ENCODE data around the gene TDP2. TPM values are rescaled to one million over a fixed set of nuclear protein-coding genes. Genes with fewer than 3 reads are reported as not detected.
"Not testable (repeated sequence)": the region's sequence is repeated elsewhere in the genome, so short reads cannot be mapped to it uniquely, and the experiment has no call there.

Gene TDP2
- total RNA-seq, 2 donors from 2014 or later = 151 to 362 TPM

- no peak for DNase-seq
- intact Hi-C loops (cut with DNase I, micrococcal nuclease) = no loop called here
Measured at GRCh38 chr6:24686946-24687345, 20.2 kb upstream of the TDP2 start.

GRCh38 chr6:24686408-24686807 lies 19.7 kb upstream of the TDP2 start:
- ATAC-seq (no peak), DNase-seq (no peak)
- intact Hi-C loops (cut with DNase I, micrococcal nuclease) = no loop called here

More at GRCh38 chr6:24686946-24687345, 20.2 kb upstream of the TDP2 start:
- ATAC-seq = no peak

GRCh38 chr6:24683297-24684296 lies 16.9 kb upstream of the TDP2 start:
- no peak for DNase-seq
- intact Hi-C loops (cut with DNase I, micrococcal nuclease) = no loop called here
- ATAC-seq = no peak

GRCh38 chr6:24680582-24680981 lies 13.9 kb upstream of the TDP2 start:
- DNase-seq (no peak), ATAC-seq (no peak)
- intact Hi-C loops (cut with DNase I, micrococcal nuclease) = no loop called here

- DNase-seq; ATAC-seq; intact Hi-C loops (cut with DNase I, micrococcal nuclease): not testable (repeated sequence)
Measured at GRCh38 chr6:24678792-24679352, 12.2 kb upstream of the TDP2 start.

- ATAC-seq = no peak
- no peak for DNase-seq
- intact Hi-C loops (cut with DNase I, micrococcal nuclease) = no loop called here
Measured at GRCh38 chr6:24673625-24674024, 6.9 kb upstream of the TDP2 start.

- ATAC-seq (no peak), DNase-seq (no peak)
- intact Hi-C loops (cut with DNase I, micrococcal nuclease) = no loop called here
Measured at GRCh38 chr6:24672620-24673182, 6.0 kb upstream of the TDP2 start.

GRCh38 chr6:24671077-24671476 lies 4.4 kb upstream of the TDP2 start:
- intact Hi-C loops (cut with DNase I, micrococcal nuclease); ATAC-seq; DNase-seq: not testable (repeated sequence)

GRCh38 chr6:24670492-24670891 lies 3.8 kb upstream of the TDP2 start:
- intact Hi-C loops (cut with DNase I, micrococcal nuclease); DNase-seq; ATAC-seq: not testable (repeated sequence)

- DNase-seq (no peak), ATAC-seq (no peak)
- intact Hi-C loops (cut with DNase I, micrococcal nuclease) = no loop called here
Measured at GRCh38 chr6:24668997-24669361, 2.3 kb upstream of the TDP2 start.

GRCh38 chr6:24668066-24668996 lies 1.6 kb upstream of the TDP2 start:
- DNase-seq; intact Hi-C loops (cut with DNase I, micrococcal nuclease); ATAC-seq: not testable (repeated sequence)

GRCh38 chr6:24667378-24667803 lies 692 bp upstream of the TDP2 start:
- peak; percentile 63 for ATAC-seq
- peak in 1 of 2 donors; percentile 39 for DNase-seq
- intact Hi-C loops (cut with DNase I, micrococcal nuclease) = no loop called here

- intact Hi-C loops (cut with DNase I, micrococcal nuclease) = no loop called here
- peak in 1 of 2 donors; percentile 64 for DNase-seq
- peak; percentile 18 for ATAC-seq
Measured at GRCh38 chr6:24666097-24666640, 530 bp downstream of the TDP2 start.

GRCh38 chr6:24664046-24664987 lies 2.4 kb downstream of the TDP2 start:
- peak; percentile 13 for ATAC-seq
- peak in 1 of 2 donors; percentile 41 for DNase-seq
- intact Hi-C loops (cut with DNase I, micrococcal nuclease) = no loop called here

GRCh38 chr6:24663189-24663588 lies 3.5 kb downstream of the TDP2 start:
- DNase-seq (no peak), ATAC-seq (peak; percentile 39)
- intact Hi-C loops (cut with DNase I, micrococcal nuclease) = no loop called here

- DNase-seq = peak; percentile 31 to 49
- ATAC-seq = peak; percentile 10
- intact Hi-C loops (cut with DNase I, micrococcal nuclease) = no loop called here
Measured at GRCh38 chr6:24662236-24662635, 4.5 kb downstream of the TDP2 start.

- ATAC-seq; intact Hi-C loops (cut with DNase I, micrococcal nuclease): not testable (repeated sequence)
- peak in 1 of 2 donors; percentile 23 for DNase-seq
Measured at GRCh38 chr6:24661759-24662158, 4.9 kb downstream of the TDP2 start.
